ENCODE measurements around the gene MSL2.

DNA sequence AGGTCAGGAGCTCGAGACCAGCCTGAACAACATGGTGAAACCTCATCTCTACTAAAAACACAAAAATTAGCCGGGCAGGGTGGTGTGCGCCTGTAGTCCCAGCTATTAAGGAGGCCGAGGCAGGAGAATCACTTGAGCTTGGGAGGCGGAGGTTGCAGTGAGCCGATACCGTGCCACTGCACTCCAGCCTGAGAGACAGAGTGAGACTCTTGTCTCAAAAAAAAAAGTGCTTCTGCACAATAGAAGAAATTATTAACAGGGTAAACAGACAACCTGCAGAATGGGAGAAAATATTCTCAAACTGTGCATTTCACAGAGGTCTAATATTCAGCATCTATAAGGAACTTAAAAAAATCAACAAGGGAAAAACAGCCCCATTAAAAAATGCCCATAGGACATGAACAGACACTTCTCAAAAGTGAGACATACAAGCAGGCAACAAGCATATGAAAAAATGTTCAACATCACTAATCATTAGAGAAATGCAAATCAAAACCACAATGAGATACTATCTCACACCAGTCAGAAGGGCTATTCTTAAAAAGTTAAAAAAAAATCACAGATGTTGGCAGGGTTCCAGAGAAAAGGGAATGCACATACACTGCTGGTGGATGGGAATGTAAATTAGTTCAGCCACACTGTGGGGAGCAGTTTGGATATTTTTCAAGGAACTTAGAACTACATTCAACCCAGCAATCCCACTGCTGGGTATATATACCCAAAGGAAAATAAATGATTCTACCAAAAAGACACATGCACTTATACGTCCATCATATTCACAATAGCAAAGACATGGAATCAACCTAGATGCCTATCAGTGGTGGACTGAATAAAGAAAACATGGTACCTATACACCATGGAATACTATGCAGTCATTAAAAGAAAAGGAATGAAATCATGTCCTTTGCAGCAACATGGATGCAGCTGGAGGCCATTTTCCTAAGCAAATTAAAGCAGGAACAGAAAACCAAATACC, 75.5 kb downstream of the MSL2 start:
- TF ChIP-seq USF2 (IDR thresholded peaks at IDR 0.05; ENCODE audit: low read depth, low read length) (no peak), MXI1 (IDR thresholded peaks at IDR 0.05; ENCODE audit: borderline replicate concordance, low read depth, low read length) (no peak), CTCF (conservative IDR thresholded peaks at IDR 0.05; ENCODE audit: low read depth, low read length) (no peak), MAZ (IDR thresholded peaks at IDR 0.05; ENCODE audit: borderline replicate concordance, low read depth, low read length) (no peak), RFX5 (IDR thresholded peaks at IDR 0.05; ENCODE audit: low read depth, low read length) (no peak), RCOR1 (IDR thresholded peaks at IDR 0.05; ENCODE audit: insufficient replicate concordance, low read length) (no peak), RAD21 (IDR thresholded peaks at IDR 0.05; ENCODE audit: low read length) (no peak)

Data from IMR-90 (cell line).